Ecto neural progenitor cell (in vitro differentiated cells): ENCODE data around the gene FOXN3.

ENCODE experiments used
- DNase-seq: peaks from one replicate; pipeline ENCODE4 v3.0.0-alpha.2; 2018; ENCODE audit warnings: low spot score

FOXN3 gene

GRCh38 chr14:89249972-89250654, 166.9 kb downstream of the FOXN3 start:
- DNase-seq: no peak

- no peak for DNase-seq
These were observed 167.9 kb downstream of the FOXN3 start for GRCh38 chr14:89249065-89249695.

- no peak for DNase-seq
These were observed 168.5 kb downstream of the FOXN3 start for GRCh38 chr14:89248411-89249064.

GRCh38 chr14:89247457-89248122, 169.4 kb downstream of the FOXN3 start:
- DNase-seq: no peak

GRCh38 chr14:89246290-89246689, 170.7 kb downstream of the FOXN3 start:
- no peak for DNase-seq

GRCh38 chr14:89245802-89246201, 171.2 kb downstream of the FOXN3 start:
- no peak for DNase-seq

GRCh38 chr14:89244720-89245119, 172.3 kb downstream of the FOXN3 start:
- DNase-seq: no peak

- DNase-seq: no peak
These were observed 173.3 kb downstream of the FOXN3 start for GRCh38 chr14:89243741-89244140.

- DNase-seq: no peak
These were observed 173.7 kb downstream of the FOXN3 start for GRCh38 chr14:89243286-89243685.

- no peak for DNase-seq
These were observed 174.3 kb downstream of the FOXN3 start for GRCh38 chr14:89242652-89243279.

- DNase-seq: no peak
These were observed 174.9 kb downstream of the FOXN3 start for GRCh38 chr14:89241934-89242651.

GRCh38 chr14:89241257-89241656, 175.8 kb downstream of the FOXN3 start:
- DNase-seq: no peak

- DNase-seq: no peak
These were observed 176.6 kb downstream of the FOXN3 start for GRCh38 chr14:89240414-89240813.

- DNase-seq: no peak
These were observed 178.0 kb downstream of the FOXN3 start for GRCh38 chr14:89239023-89239422.

GRCh38 chr14:89237921-89238529, 179.0 kb downstream of the FOXN3 start:
- no peak for DNase-seq

- no peak for DNase-seq
These were observed 180.2 kb downstream of the FOXN3 start for GRCh38 chr14:89236851-89237250.

GRCh38 chr14:89233184-89233583, 183.8 kb downstream of the FOXN3 start:
- no peak for DNase-seq

GRCh38 chr14:89232265-89233070, 184.6 kb downstream of the FOXN3 start:
- DNase-seq: no peak

GRCh38 chr14:89231426-89232113, 185.5 kb downstream of the FOXN3 start:
- no peak for DNase-seq
